Neuronal stem cell (in vitro differentiated cells): ENCODE data around the gene CELA1.

Source experiments
- DNase-seq: peaks from one replicate; pipeline ENCODE4 v3.0.0-alpha.2; 2013; ENCODE audit warnings: low spot score
- H2AFZ ChIP-seq: one replicate; pipeline ENCODE4 v1.6.1; 2013; ENCODE audit warnings: mild to moderate bottlenecking, low read length, inconsistent platforms
- H2AK5ac ChIP-seq: 2 replicates; pipeline ENCODE4 v1.6.1; 2013; ENCODE audit warnings: low read depth, mild to moderate bottlenecking, inconsistent platforms, low read length, moderate library complexity, mixed read lengths
- H2BK120ac ChIP-seq: 2 replicates; pipeline ENCODE4 v1.6.1; 2013; ENCODE audit warnings: low read depth, mild to moderate bottlenecking, inconsistent platforms, low read length, moderate library complexity, mixed read lengths
- H2BK12ac ChIP-seq: one replicate; pipeline ENCODE4 v1.6.1; 2013; ENCODE audit warnings: low read length, inconsistent platforms
- H2BK15ac ChIP-seq: 2 replicates; pipeline ENCODE4 v1.6.1; 2013; ENCODE audit warnings: mild to moderate bottlenecking, low read length, inconsistent platforms, mixed read lengths
- H2BK5ac ChIP-seq: one replicate; pipeline ENCODE4 v1.6.1; 2013; ENCODE audit warnings: inconsistent platforms, mild to moderate bottlenecking, low read length, moderate library complexity
- H3K14ac ChIP-seq: one replicate; pipeline ENCODE4 v1.6.1; 2013; ENCODE audit warnings: low read length, inconsistent platforms
- H3K18ac ChIP-seq: 2 replicates; pipeline ENCODE4 v1.6.1; 2013; ENCODE audit warnings: low read length, inconsistent platforms
- H3K23ac ChIP-seq: 2 replicates; pipeline ENCODE4 v1.6.1; 2013; ENCODE audit warnings: low read depth, mild to moderate bottlenecking, mixed read lengths, low read length, inconsistent platforms; ENCODE audit not compliant: poor library complexity
- H3K27ac ChIP-seq: replicated peaks from 3 replicates; pipeline ENCODE4 v1.5.1; 2013; ENCODE audit warnings: low read length, inconsistent platforms
- H3K27me3 ChIP-seq, 3 experiments: 2 replicates each; pipeline ENCODE4 v1.6.1; 2013; ENCODE audit warnings: low read length in 3 of 3, mild to moderate bottlenecking in 2 of 3, inconsistent platforms in 1 of 3, low read depth in 1 of 3, mixed read lengths in 1 of 3, moderate library complexity in 1 of 3; ENCODE audit not compliant: control insufficient read depth in 3 of 3, insufficient read depth in 3 of 3
- H3K36me3 ChIP-seq, 2 donors: replicated peaks in 1 of 2; 2 replicates each; pipeline ENCODE4 v1.6.1; 2013; ENCODE audit warnings: low read length in 2 of 2; ENCODE audit not compliant: control insufficient read depth in 2 of 2, insufficient read depth in 2 of 2
- H3K4ac ChIP-seq: 2 replicates; pipeline ENCODE4 v1.6.1; 2013; ENCODE audit warnings: inconsistent platforms, mild to moderate bottlenecking, low read length, moderate library complexity
- H3K4me1 ChIP-seq, 2 donors: 1 replicate in 1 of 2; 2 replicates in 1 of 2; pipeline ENCODE4 v1.6.1; 2013; ENCODE audit warnings: low read length in 2 of 2, low read depth in 1 of 2; ENCODE audit not compliant: control insufficient read depth in 2 of 2, insufficient read depth in 1 of 2
- H3K4me2 ChIP-seq: one replicate; pipeline ENCODE4 v1.6.1; 2013; ENCODE audit warnings: mild to moderate bottlenecking, low read length, inconsistent platforms; ENCODE audit not compliant: insufficient read depth, poor library complexity, severe bottlenecking
- H3K4me3 ChIP-seq, 2 donors: 2 replicates each; pipeline ENCODE4 v1.5.1; 2013; ENCODE audit warnings: low read length in 2 of 2, mild to moderate bottlenecking in 2 of 2, inconsistent platforms in 1 of 2, moderate library complexity in 1 of 2
- H3K79me1 ChIP-seq: one replicate; pipeline ENCODE4 v1.6.1; 2013; ENCODE audit warnings: low read depth, mild to moderate bottlenecking, inconsistent platforms, low read length, moderate library complexity
- H3K9ac ChIP-seq: one replicate; pipeline ENCODE4 v1.6.1; 2013; ENCODE audit warnings: mild to moderate bottlenecking, low read depth, low read length, inconsistent platforms; ENCODE audit not compliant: poor library complexity
- H3K9me3 ChIP-seq, 2 donors: replicated peaks in 1 of 2; 2 replicates each; pipeline versions ENCODE3 to v1.6.1; 2013; ENCODE audit warnings: low read length in 2 of 2, mild to moderate bottlenecking in 2 of 2, inconsistent platforms in 1 of 2, low read depth in 1 of 2, mixed read lengths in 1 of 2, moderate library complexity in 1 of 2; ENCODE audit not compliant: control insufficient read depth in 2 of 2, insufficient read depth in 1 of 2
- H4K8ac ChIP-seq: one replicate; pipeline ENCODE4 v1.6.1; 2013; ENCODE audit warnings: low read depth, mild to moderate bottlenecking, inconsistent platforms, low read length, moderate library complexity
- H4K91ac ChIP-seq: one replicate; pipeline ENCODE4 v1.6.1; 2013; ENCODE audit warnings: low read length, low read depth, mild to moderate bottlenecking, inconsistent platforms; ENCODE audit not compliant: poor library complexity
- WGBS, 2 donors: extraction: QIAGEN DNeasy Blood & Tissue Kit; methylation state at CpG; one replicate each; pipeline ENCODE4 v1.1.7; 2013; ENCODE audit warnings: missing lambda C conversion rate in 2 of 2, mixed read lengths in 1 of 2; ENCODE audit not compliant: insufficient read length in 2 of 2, insufficient replicate concordance in 1 of 2; ENCODE audit errors: extremely low coverage in 2 of 2; 5-methylcytosine and 5-hydroxymethylcytosine counted together

CELA1 gene

DNA sequence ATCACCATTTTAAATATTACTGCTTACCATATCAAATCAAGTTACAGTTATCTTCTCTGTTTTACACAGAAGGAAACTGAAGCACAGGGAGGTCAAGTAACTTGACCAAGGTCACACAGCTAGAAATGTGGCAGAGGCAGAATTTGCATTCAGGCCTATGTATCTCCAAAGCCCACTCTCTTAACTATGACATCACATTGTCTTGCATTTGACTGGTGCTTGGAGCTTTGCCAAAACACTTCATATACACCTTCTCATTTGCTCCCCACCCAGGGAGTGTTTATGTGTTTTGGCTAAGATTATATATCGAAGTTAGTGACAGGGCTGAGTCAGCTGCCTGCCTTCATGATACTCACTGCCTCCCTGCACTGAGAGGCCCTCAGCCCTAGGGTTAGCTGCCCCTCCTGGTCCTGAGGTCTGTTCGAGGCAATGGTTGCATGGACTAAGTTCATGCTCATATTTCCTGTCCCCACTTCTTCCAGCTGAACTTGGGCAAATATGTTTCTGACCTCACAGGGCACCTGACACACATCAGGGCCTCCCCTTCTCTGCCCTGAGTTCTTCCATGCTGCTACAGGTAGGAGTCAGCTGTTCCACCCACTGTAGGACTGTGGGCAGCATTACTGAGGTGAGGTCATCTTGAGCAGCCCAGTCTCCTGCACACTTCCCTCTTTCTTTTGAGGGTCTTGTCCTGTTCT lies 43.0 kb upstream of the CELA1 start:
- Histone ChIP-seq H3K4me3 (no peak overlapping the region), H4K8ac (no peak overlapping the region), H2AK5ac (no peak overlapping the region), H3K9me3 (peaks cover 2 to 5% of the 10 kb centered on the region in 2 donors), H3K27me3 (peaks cover 7 to 85% (median 50%) of the 10 kb centered on the region in 3 experiments), H3K23ac (peak overlapping the region; percentile 8), H2BK5ac (no peak overlapping the region), H2AFZ (no peak overlapping the region), H3K9ac (no peak overlapping the region), H3K36me3 (no peaks in the 10 kb centered on the region), H2BK15ac (no peak overlapping the region), H4K91ac (no peak overlapping the region), H3K4me1 (peaks cover 3 to 11% of the 10 kb centered on the region in 2 donors), H3K27ac (no peak overlapping the region), H2BK12ac (no peak overlapping the region), H3K18ac (no peak overlapping the region), H3K14ac (no peak overlapping the region), H3K4me2 (no peak overlapping the region), H3K79me1 (no peaks in the 10 kb centered on the region), H2BK120ac (no peak overlapping the region), H3K4ac (no peak overlapping the region)
- no CpG with 5 or more reads among the region's 2 CpGs for WGBS, 2 donors
- DNase-seq: no peak

DNA sequence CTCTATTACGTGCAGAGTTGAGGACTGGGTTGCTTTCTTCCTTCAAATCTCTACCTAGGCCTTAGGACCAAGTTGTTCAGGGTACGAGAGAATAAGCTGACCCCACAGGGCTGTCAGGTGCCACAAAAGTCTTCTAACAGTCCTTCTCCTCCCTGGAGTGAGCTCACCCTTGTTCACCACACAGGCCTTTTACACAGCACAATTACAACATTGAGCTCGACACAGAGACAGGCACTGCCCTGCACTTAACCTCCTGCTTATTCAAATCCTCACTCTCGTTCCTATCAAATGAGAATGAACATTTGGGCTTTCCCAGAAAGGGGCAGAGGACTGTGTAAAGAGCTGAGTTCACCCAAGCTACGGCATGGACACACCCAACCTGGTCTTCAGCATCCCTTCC lies 42.4 kb upstream of the CELA1 start:
- peaks cover 3 to 11% of the 10 kb centered on the region in 2 donors for H3K4me1 ChIP-seq
- H3K79me1 ChIP-seq: no peaks in the 10 kb centered on the region
- H4K91ac ChIP-seq: no peak overlapping the region
- no peak overlapping the region for H2BK15ac ChIP-seq
- H4K8ac ChIP-seq: no peak overlapping the region
- no peak overlapping the region for H3K4ac ChIP-seq
- H2AFZ ChIP-seq: no peak overlapping the region
- peaks cover 7 to 79% (median 45%) of the 10 kb centered on the region in 3 experiments for H3K27me3 ChIP-seq
- no peak for DNase-seq
- no peak overlapping the region for H3K27ac ChIP-seq
- no peak overlapping the region for H3K4me2 ChIP-seq
- H3K14ac ChIP-seq: no peak overlapping the region
- no peak overlapping the region for H3K4me3 ChIP-seq
- no peak overlapping the region for H3K23ac ChIP-seq
- no peak overlapping the region for H3K18ac ChIP-seq
- H2BK12ac ChIP-seq: no peak overlapping the region
- H3K36me3 ChIP-seq: no peaks in the 10 kb centered on the region
- H3K9ac ChIP-seq: no peak overlapping the region
- no peak overlapping the region for H2BK120ac ChIP-seq
- WGBS, 2 donors: no CpG with 5 or more reads among the region's 5 CpGs
- H3K9me3 ChIP-seq: peaks cover 2 to 3% of the 10 kb centered on the region in 2 donors
- H2BK5ac ChIP-seq: no peak overlapping the region
- no peak overlapping the region for H2AK5ac ChIP-seq

DNA sequence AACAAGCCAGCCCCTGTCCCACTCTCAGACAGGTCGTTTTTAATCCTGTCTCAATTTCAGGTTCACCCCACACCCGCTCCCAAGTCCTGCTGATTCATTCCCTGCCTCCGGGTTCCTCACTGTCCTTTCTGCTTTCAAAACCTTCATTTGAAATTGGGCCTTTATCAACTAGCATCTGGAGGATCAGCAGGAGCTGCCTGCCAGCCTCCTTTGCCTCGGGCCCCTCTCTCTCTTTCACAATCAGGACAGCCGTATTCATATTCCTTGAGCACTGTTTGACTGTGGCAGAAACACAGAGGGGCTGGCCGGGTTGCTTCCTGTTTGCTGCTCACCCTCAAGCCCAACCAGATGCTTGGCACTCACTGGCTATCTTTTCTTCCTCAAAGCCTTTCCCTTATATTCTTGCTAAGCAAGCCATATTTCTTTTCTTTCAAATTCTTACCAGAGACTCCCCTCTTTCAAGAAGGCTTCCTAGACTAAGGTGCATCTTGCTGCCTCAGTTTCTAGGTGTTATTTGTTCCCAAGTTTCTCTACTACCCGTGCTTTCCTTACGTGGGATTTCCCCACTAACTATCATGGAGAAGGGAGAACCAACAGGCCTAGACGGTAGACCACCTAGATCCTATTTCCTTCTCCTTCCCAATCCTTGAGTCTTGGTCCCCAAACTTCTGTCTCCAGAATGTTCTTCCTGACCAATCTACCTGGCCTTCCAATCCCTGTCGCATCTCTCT lies 41.8 kb upstream of the CELA1 start:
- no peak overlapping the region for H3K4ac ChIP-seq
- H2BK12ac ChIP-seq: no peak overlapping the region
- no peak overlapping the region for H3K4me2 ChIP-seq
- H3K27ac ChIP-seq: no peak overlapping the region
- H2BK5ac ChIP-seq: no peak overlapping the region
- no peak overlapping the region for H4K91ac ChIP-seq
- H3K14ac ChIP-seq: no peak overlapping the region
- no peaks in the 10 kb centered on the region for H3K36me3 ChIP-seq
- peaks cover 3 to 11% of the 10 kb centered on the region in 2 donors for H3K4me1 ChIP-seq
- H3K23ac ChIP-seq: no peak overlapping the region
- H3K79me1 ChIP-seq: no peaks in the 10 kb centered on the region
- WGBS, 2 donors: no CpG with 5 or more reads among the region's 10 CpGs
- no peak overlapping the region for H4K8ac ChIP-seq
- H3K27me3 ChIP-seq: peaks cover 7 to 74% (median 39%) of the 10 kb centered on the region in 3 experiments
- DNase-seq: no peak
- H2AFZ ChIP-seq: peak overlapping the region; percentile 58
- H3K9me3 ChIP-seq: peaks cover 0 to 2% of the 10 kb centered on the region in 2 donors
- H3K18ac ChIP-seq: no peak overlapping the region
- no peak overlapping the region for H3K4me3 ChIP-seq
- no peak overlapping the region for H3K9ac ChIP-seq
- H2BK15ac ChIP-seq: no peak overlapping the region
- no peak overlapping the region for H2BK120ac ChIP-seq
- no peak overlapping the region for H2AK5ac ChIP-seq

DNA sequence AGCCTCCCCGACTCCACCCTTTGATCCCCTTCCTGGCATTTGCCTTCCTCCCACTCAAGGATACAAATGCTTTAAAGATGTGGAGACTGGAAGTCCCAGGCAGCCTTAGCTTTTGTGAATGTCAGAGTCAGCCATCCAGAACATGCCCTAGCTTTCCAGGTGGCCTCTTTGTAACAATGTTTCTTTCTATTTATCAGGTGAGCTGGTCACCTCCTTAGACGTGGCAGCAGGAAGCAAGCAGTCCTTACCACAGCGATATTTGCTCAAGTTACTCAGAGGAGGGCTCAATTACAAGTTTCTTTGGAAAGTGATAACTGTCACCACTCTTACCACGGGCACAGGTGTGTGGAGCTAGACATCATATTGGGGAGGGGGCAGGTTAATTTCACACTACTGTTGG lies 39.9 kb upstream of the CELA1 start:
- Histone ChIP-seq H2BK15ac (no peak overlapping the region), H3K9ac (no peak overlapping the region), H4K91ac (no peak overlapping the region), H3K18ac (no peak overlapping the region), H3K4me2 (no peak overlapping the region), H3K4me3 (no peak overlapping the region), H2AK5ac (no peak overlapping the region), H3K14ac (no peak overlapping the region), H3K79me1 (no peaks in the 10 kb centered on the region), H3K27me3 (peaks cover 4 to 74% (median 26%) of the 10 kb centered on the region in 3 experiments), H2BK12ac (no peak overlapping the region), H3K4me1 (peaks cover 3 to 11% of the 10 kb centered on the region in 2 donors), H3K36me3 (no peaks in the 10 kb centered on the region), H2BK120ac (no peak overlapping the region), H2AFZ (no peak overlapping the region), H2BK5ac (no peak overlapping the region), H4K8ac (no peak overlapping the region), H3K9me3 (peaks cover 0 to 2% of the 10 kb centered on the region in 2 donors), H3K23ac (no peak overlapping the region), H3K4ac (no peak overlapping the region), H3K27ac (no peak overlapping the region)
- no CpG with 5 or more reads among the region's 4 CpGs for WGBS, 2 donors
- no peak for DNase-seq
